NCI-H146 treated with DMSO at 0.1 percent for 48 hours (cell line): ENCODE measurements around the gene RASSF7.

Experiments
- DNase-seq: peaks from one replicate; lab custom pipeline; 2025; ENCODE audit not compliant: unreplicated experiment; lab: John Stamatoyannopoulos, UW

The RASSF7 gene

GRCh38 chr11:532986-533585, 27.7 kb upstream of the RASSF7 start:
- DNase-seq = no peak

DNA sequence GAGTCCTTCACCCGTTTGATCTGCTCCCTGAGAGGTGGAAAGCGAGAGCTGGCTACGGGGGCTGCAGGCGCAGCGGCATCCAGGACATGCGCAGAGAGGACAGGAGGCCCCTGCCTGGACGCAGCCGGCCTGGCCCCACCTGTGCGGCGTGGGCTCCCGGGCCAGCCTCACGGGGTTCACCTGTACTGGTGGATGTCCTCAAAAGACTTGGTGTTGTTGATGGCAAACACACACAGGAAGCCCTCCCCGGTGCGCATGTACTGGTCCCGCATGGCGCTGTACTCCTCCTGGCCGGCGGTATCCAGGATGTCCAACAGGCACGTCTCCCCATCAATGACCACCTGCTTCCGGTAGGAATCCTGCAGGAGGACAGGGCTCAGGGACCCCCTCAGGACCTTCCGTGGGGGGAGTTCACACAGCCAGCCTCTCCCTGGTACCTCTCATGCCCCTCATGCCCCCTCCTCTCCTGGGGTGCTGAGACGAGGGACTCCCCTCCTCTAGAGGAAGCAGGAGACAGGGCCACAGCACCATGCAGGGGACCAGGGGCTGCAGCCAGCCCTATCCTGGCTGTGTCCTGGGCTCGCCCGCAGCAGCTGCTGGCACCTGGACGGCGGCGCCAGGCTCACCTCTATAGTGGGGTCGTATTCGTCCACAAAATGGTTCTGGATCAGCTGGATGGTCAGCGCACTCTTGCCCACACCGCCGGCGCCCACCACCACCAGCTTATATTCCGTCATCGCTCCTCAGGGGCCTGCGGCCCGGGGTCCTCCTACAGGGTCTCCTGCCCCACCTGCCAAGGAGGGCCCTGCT, 27.0 kb upstream of the RASSF7 start:
- no peak for DNase-seq

DNA sequence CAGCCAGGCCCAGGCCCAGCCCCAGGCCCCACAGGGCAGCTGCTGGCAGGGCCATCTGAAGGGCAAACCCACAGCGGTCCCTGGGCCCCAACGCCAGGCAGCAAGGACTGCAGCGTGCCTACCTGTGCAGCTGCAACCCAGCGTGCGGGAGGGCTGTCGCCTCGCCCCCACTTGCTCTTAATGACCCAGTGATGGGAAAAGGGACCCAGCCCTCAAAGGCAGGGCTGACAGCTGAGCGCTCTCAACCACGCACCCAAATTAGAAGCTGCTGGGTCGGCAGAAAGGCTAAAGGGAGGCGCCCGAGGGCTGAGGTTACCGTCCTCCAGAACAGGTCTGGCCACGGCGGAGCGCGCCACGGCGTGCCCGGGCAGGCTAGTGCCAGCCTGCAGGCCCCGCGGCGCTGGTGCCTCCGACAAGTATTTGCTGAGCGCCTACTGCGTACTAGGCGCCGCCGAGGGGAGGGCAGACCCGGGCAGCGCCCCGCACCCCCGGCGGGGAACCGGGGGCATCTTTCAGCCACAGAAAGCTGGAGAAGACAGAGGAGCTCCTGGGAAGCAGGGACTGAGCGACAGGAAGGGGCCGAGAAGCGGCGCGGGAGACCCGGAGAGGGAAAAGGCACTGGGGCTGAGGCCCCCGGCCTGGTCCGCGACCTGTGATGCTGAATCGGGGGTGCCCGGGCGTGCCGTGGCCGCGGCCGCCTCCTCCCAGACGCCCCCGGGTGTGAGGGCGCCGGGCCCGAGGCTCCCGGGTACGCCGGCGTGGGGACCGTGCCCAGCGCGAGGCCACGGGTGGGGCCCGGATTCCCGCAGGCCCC, 26.2 kb upstream of the RASSF7 start:
- no peak for DNase-seq

GRCh38 chr11:535210-535518, 25.6 kb upstream of the RASSF7 start:
- DNase-seq = no peak

DNA sequence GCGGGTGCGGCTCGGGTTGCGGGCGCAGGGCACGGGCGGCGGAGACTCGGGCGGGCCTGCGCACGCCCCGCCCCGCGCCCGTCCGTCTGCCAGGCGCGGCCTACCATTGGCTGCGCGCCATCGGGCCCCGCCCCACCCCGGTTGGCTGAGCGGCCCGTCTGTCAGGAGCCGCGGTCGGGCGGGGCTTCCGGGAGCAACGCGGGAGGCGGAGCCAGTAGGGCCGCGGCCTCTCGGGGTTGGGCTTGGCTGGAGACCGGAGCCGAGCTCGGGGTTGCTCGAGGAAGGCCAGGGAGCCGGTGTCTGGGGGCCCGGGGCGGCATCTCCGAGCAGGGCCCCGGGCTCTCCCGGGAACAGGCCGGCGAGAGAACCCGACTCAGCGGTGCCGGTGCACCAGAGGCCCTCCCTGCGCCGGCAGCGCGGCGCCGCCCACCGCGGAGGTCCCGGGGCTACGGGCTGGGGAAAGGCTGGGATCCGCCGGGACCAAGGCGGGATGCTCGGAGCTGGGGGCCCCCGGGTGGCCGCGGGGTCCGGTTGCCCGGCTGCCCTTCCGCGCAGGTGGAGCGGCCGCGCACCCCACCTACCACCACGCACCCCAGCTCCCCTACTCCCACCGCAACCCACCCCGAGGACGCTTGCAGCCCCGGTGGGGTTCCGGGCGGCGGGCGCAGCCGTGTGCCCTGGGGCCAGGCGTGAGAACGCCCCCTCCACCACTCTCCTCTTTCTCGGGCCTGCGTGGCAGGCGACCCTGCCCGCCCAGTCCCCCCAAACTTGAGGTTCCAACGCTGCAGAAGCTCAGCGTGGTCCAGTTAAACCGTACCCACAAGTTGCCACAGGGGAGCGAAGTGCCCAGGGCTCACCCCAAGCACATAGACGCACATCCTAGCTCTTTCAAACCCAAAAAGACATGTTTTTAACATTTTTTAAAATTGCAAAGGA, 25.0 kb upstream of the RASSF7 start, which contains the start of gene HRAS:
Gene HRAS (minus strand): TSS at position 58 of the 936 bp plus-strand sequence.
- peak; percentile 78 for DNase-seq

DNA sequence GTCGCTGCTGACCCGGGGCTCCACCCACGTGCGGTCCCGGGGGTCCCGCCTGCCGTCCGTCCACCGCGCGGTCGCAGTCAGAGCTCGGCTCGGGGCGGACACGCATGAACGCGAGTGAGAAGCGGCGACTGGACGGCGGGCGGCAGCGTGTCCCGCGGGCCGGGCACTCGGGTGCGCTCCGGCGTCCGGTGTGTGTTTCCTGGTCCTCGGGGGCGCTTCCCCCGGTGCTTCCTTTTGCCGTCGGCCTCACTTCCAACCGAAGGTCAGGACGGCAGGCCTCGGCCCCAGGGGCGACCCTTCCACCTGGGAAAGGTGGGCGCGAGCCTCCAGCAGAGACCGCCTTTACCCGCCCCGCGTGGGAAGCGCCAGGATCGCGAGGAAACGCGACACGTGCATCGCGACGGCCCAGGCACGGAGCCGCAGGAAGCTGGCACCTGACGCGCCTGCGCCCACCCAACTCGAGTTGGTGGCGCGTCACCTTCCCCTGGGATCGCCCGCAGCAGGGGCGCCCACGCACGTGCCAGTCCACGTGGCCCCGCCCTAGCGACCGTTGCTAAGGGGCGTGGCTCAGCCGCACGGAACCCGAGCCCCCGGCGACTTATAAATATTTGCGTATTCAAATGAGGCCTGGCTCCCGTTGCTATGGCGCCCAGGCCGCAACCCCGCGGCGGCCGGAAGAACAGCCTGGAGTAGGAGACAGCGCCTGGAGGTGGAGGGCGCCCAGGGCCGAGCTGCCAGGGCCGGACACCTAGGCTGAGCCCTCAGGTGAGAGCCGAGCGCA, 23.7 kb upstream of the RASSF7 start, which contains the start of gene LRRC56:
Gene LRRC56 (plus strand): TSS at position 687 of the 781 bp plus-strand sequence. CDS start 3,158 bp downstream, outside the sequence.
- peak; percentile 80 for DNase-seq

DNA sequence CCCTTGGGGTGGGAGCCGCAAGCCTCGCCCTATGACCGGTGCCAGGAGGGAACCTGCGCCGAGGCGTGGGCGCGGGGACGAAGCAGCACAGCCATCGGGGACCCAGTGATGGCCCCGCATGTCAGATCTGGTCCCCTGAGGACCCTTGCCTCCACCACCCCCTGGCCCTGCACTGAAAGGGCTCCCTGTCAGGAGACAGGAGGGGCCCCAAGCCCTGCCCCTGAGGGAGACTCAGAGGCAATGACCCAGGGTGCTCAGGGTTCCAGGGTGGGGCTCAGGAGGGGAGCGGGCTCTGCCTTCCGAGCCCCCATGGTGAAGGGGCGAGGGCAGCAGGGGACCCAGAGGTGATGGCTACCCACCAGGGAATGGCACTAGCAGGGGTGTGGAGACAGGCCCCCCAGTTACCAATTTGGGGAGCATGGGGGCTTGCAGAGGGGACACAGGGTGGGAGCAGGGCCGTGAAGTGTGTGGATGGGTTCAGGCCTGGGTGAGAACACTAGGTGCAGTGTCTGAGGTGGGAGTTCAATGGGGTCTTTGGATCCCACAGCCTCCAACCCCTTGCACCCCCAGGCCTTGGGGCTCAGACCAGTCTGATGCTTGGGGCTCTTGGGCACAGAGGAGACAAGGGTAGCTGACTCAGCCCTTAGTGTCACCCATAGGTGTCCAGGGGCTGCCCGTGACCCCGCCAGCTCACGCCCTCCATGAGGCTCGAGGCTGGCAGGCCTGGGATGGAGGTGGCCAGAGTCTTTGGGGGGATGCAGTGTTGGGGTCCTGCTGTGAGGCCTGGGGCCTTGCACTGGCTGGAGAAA, 22.9 kb upstream of the RASSF7 start:
- no peak for DNase-seq

DNA sequence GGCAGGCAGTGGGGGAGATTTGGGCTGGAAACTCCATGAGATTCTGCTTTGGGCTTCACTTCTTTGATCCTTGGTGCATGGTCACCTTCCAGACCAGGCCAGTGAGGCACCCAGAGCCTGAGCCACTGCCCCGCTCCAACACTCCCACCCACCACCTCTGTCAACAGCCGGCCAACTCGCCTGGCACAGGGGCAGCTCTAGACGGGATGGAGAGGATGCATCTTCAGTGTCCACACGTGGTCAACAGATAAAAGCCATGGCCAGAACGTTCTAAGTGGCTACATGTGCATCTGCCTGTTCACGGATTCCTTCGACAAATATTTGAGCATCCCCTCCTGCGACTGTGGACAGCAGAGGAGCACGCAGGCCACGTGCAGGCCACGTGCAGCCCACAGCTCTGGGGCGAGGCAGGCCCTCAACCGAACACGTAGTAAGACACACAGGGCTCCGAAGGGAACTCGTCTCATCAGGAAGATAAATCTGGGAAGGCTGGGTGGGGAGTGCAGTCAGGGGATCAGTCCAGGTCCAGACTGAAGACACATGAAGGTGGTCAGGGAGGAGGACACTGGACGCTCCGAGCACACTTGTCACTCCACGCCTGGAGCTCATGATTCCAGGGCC, 22.2 kb upstream of the RASSF7 start:
- no peak for DNase-seq

- DNase-seq = no peak
Measured at GRCh38 chr11:539971-540481, 20.7 kb upstream of the RASSF7 start.

DNA sequence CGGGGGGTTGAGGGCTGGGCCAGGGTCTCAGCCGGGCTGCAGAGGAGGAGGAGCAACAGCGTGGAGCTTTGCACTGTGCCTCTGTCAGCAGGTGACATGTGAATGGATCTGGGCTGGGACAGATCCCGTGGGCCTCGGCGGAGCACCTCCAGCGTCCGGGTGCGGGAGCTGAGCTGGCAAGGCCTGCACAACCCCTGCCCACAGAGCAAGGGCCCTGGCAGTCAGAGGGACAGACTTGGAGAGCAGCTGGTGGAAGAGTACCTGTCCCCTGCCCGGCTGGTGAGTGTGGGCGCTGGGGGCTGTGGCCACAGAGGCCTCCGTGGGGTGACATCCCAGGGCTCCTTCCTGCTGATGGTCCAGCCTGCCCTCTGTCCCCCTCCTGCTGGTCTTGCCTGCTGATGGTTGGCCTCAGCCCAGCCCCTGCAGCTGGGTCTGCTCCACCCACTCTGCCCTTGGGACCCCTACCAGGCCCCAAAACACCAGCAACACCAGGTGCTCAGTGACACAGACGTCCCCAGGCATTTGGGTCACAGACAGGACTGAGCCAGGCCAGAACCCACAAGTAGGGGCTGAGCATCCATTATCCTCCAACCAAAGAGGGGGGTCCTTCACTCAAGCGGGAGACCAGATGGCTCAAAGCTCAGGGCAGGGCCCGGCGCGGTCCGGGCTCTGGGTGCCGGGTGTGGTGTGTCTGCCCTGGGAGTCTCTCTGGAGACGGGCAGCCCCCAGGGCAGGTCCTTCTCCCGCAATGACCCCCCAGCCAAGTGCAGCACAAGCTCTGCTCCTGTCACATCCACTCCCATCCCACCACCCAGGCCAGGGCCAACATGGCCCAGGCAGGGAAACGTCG, 20.0 kb upstream of the RASSF7 start:
- no peak for DNase-seq

- no peak for DNase-seq
Measured at GRCh38 chr11:541433-541885, 19.3 kb upstream of the RASSF7 start.

GRCh38 chr11:544817-545166, 16.0 kb upstream of the RASSF7 start:
- no peak for DNase-seq

DNA sequence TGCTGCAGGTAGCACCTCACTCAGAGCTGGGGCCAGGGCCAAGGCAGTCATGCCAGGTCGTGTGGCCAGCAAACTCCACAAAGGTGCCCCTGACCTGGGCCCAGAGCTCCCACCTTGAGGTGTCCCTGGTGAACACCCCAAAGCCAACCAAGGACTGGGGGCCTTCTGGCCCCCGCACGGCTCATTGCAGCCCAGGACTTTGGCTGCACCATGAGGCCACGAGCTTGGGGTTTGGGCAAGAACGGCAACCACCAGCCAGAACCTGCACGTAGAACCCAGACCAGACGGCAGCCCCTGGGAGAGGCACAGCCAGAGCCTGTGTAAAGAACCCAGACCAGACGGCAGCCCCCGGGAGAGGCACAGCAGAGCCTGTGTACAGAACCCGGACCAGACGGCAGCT, 15.6 kb upstream of the RASSF7 start:
- DNase-seq = no peak

- DNase-seq = no peak
Measured at GRCh38 chr11:548700-549603, 11.8 kb upstream of the RASSF7 start.

- no peak for DNase-seq
Measured at GRCh38 chr11:550021-550745, 10.6 kb upstream of the RASSF7 start.

DNA sequence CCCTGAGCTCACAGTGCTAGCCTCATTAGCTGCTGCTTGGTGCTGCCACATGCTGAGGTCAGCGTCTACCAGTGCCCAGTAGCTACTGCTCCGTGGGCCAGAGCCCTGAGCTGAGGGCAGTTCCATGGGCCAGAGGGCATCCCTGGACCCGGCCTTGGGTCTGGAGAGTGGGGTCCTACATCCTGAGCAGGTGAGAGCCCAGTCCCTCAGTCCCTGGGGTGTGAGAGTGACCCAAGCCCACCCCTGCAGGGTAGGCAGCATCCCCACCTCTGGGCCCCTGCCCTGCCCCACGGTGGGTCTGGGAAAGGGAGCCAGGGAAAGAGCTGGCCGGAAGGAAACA, 10.1 kb upstream of the RASSF7 start:
- DNase-seq = no peak
